Measurements from ENCODE around the gene SKA1.
"Not testable (repeated sequence)": the region's sequence is repeated elsewhere in the genome, so short reads cannot be mapped to it uniquely, and the experiment has no call there.

The SKA1 gene

GRCh38 chr18:50432915-50433314, 58.1 kb downstream of the SKA1 start:
- no peak for DNase-seq

- DNase-seq = not testable (repeated sequence)
These were observed 61.9 kb downstream of the SKA1 start for GRCh38 chr18:50436742-50437141.

- no peak for DNase-seq
These were observed 64.7 kb downstream of the SKA1 start for GRCh38 chr18:50439460-50440015.

- DNase-seq = no peak
These were observed 66.2 kb downstream of the SKA1 start for GRCh38 chr18:50441016-50441415.

- DNase-seq = no peak
These were observed 66.7 kb downstream of the SKA1 start for GRCh38 chr18:50441501-50441900.
